H1 (cell line): ENCODE data around the gene PIGA. TPM values are rescaled to one million over a fixed set of nuclear protein-coding genes. Genes with fewer than 3 reads are reported as not detected.

Experiments
- CTCF ChIA-PET: fragments of 300-600 bp; sonication (Branson Sonifier 250); formaldehyde crosslinking; loops from one replicate; lab custom pipeline; 2021; ENCODE audit not compliant: partially characterized antibody; lab: Charles Lee
- POLR2A ChIA-PET: fragments of 300-600 bp; sonication (Branson Sonifier 250); formaldehyde crosslinking; loops from one replicate; lab custom pipeline; 2021; ENCODE audit warnings: inconsistent platforms; ENCODE audit not compliant: partially characterized antibody; lab: Charles Lee
- DNase-seq, 2 experiments: peaks; one replicate each; pipeline versions ENCODE4 v3.0.0 to v3.0.0-alpha.2; 2010 to 2022; ENCODE audit warnings: low spot score in 2 of 2, low read depth in 1 of 2, mixed read lengths in 1 of 2
- FAIRE-seq: peaks from 2 replicates; lab custom pipeline; 2011; peaks lifted over from hg19 to GRCh38; lab: Jason Lieb, UNC
- H2AFZ ChIP-seq: 2 replicates; pipeline ENCODE4 v1.8.1; 2012; ENCODE audit warnings: low read length, inconsistent platforms
- H2AK5ac ChIP-seq: 2 replicates; pipeline ENCODE4 v1.6.1; 2013; ENCODE audit warnings: low read depth, low read length
- H2BK120ac ChIP-seq: replicated peaks from 2 replicates; pipeline ENCODE3; 2013; ENCODE audit warnings: low read depth, low read length, inconsistent platforms
- H2BK12ac ChIP-seq: 2 replicates; pipeline ENCODE4 v1.6.1; 2013; ENCODE audit warnings: low read depth, low read length
- H2BK15ac ChIP-seq: 2 replicates; pipeline ENCODE4 v1.6.1; 2013; ENCODE audit warnings: low read length
- H2BK20ac ChIP-seq: 2 replicates; pipeline ENCODE4 v1.6.1; 2013; ENCODE audit warnings: low read length
- H2BK5ac ChIP-seq: 2 replicates; pipeline ENCODE4 v1.6.1; 2013; ENCODE audit warnings: low read depth, low read length
- H3K14ac ChIP-seq: 2 replicates; pipeline ENCODE4 v1.6.1; 2013; ENCODE audit warnings: inconsistent platforms; ENCODE audit not compliant: insufficient read length
- H3K18ac ChIP-seq: 2 replicates; pipeline ENCODE4 v1.6.1; 2013; ENCODE audit warnings: low read length; ENCODE audit errors: extremely low read depth
- H3K23ac ChIP-seq: 2 replicates; pipeline ENCODE4 v1.6.1; 2013; ENCODE audit warnings: inconsistent platforms; ENCODE audit not compliant: insufficient read length
- H3K23me2 ChIP-seq: 2 replicates; pipeline ENCODE4 v1.6.1; 2013; ENCODE audit warnings: low read depth, low read length
- H3K27ac ChIP-seq: 2 replicates; pipeline ENCODE4 v1.6.1; 2011; ENCODE audit warnings: low read depth, low read length, inconsistent platforms
- H3K27me3 ChIP-seq, 4 experiments: replicated peaks in 1 of 4; 1 replicate in 1 of 4; 2 replicates in 3 of 4; pipeline versions ENCODE4 v1.6.1 to v1.8.1; 2011 to 2013; ENCODE audit warnings: low read length in 3 of 4, mild to moderate bottlenecking in 3 of 4, inconsistent platforms in 2 of 4, mixed read lengths in 2 of 4, moderate library complexity in 1 of 4; ENCODE audit not compliant: control insufficient read depth in 3 of 4, insufficient read depth in 3 of 4; ENCODE audit errors: extremely low read depth in 1 of 4
- H3K36me3 ChIP-seq, 4 experiments: 2 replicates each; pipeline versions ENCODE4 v1.6.1 to v1.8.1; 2011 to 2013; ENCODE audit warnings: mild to moderate bottlenecking in 4 of 4, low read length in 3 of 4, moderate library complexity in 2 of 4, control low read depth in 1 of 4, inconsistent platforms in 1 of 4; ENCODE audit not compliant: insufficient read depth in 4 of 4, control insufficient read depth in 2 of 4
- H3K4ac ChIP-seq: replicated peaks from 2 replicates; pipeline ENCODE3; 2013; ENCODE audit warnings: low read length, low read depth, mixed read lengths, inconsistent platforms; ENCODE audit not compliant: insufficient read length
- H3K4me1 ChIP-seq, 4 experiments: replicated peaks in 1 of 4; 1 replicate in 1 of 4; 2 replicates in 3 of 4; pipeline versions ENCODE4 v1.6.1 to v1.8.1; 2011 to 2013; ENCODE audit warnings: low read length in 3 of 4, inconsistent platforms in 2 of 4, mixed read lengths in 1 of 4; ENCODE audit not compliant: insufficient read depth in 4 of 4, control insufficient read depth in 3 of 4
- H3K4me2 ChIP-seq, 2 experiments: 2 replicates each; pipeline versions ENCODE4 v1.6.1 to v1.8.1; 2011 to 2013; ENCODE audit warnings: low read depth in 2 of 2, low read length in 2 of 2, control low read depth in 1 of 2, inconsistent platforms in 1 of 2, mild to moderate bottlenecking in 1 of 2; ENCODE audit not compliant: insufficient read depth in 1 of 2
- H3K4me3 ChIP-seq, 4 experiments: fragments of 200-600, 300-600 bp in 1 of 4; sonication (generic), shearing (Covaris generic), sonication (Bioruptor Twin) in 1 of 4; 2 replicates each; pipeline versions ENCODE4 v1.5.1 to v1.8.1; 2011 to 2016; ENCODE audit warnings: low read length in 4 of 4, low read depth in 3 of 4, control low read depth in 2 of 4, inconsistent platforms in 2 of 4, mild to moderate bottlenecking in 2 of 4, mixed read lengths in 1 of 4, moderate library complexity in 1 of 4; ENCODE audit not compliant: insufficient read depth in 2 of 4; ENCODE audit errors: extremely low read depth in 1 of 4
- H3K56ac ChIP-seq: replicated peaks from 2 replicates; pipeline ENCODE3; 2013; ENCODE audit warnings: low read depth, mild to moderate bottlenecking, mixed read lengths, low read length, inconsistent platforms; ENCODE audit not compliant: insufficient read length
- H3K79me1 ChIP-seq: 2 replicates; pipeline ENCODE4 v1.6.1; 2013; ENCODE audit warnings: low read depth, low read length, control low read depth
- H3K79me2 ChIP-seq, 2 experiments: 2 replicates each; pipeline versions ENCODE4 v1.6.1 to v1.8.1; 2012 to 2013; ENCODE audit warnings: low read length in 2 of 2, mild to moderate bottlenecking in 2 of 2, inconsistent platforms in 1 of 2; ENCODE audit not compliant: insufficient read depth in 2 of 2, control insufficient read depth in 1 of 2
- H3K9ac ChIP-seq, 4 experiments: replicated peaks in 1 of 4; 1 replicate in 1 of 4; 2 replicates in 3 of 4; pipeline versions ENCODE4 v1.6.1 to v1.8.1; 2011 to 2013; ENCODE audit warnings: low read depth in 3 of 4, low read length in 3 of 4, control low read depth in 2 of 4, mild to moderate bottlenecking in 2 of 4, moderate library complexity in 2 of 4, inconsistent platforms in 1 of 4; ENCODE audit errors: extremely low read depth in 1 of 4
- H3K9me3 ChIP-seq, 2 experiments: 2 replicates each; pipeline versions ENCODE4 v1.6.1 to v1.8.1; 2012 to 2013; ENCODE audit warnings: mild to moderate bottlenecking in 2 of 2, moderate library complexity in 2 of 2, control low read depth in 1 of 2, inconsistent platforms in 1 of 2, low read depth in 1 of 2, low read length in 1 of 2, mixed read lengths in 1 of 2; ENCODE audit not compliant: insufficient read depth in 2 of 2
- H4K20me1 ChIP-seq, 2 experiments: replicated peaks in 1 of 2; 2 replicates each; pipeline versions ENCODE3 to v1.8.1; 2011 to 2013; ENCODE audit warnings: inconsistent platforms in 2 of 2, low read length in 2 of 2, mild to moderate bottlenecking in 1 of 2; ENCODE audit not compliant: insufficient read depth in 2 of 2, control insufficient read depth in 1 of 2
- H4K5ac ChIP-seq: 2 replicates; pipeline ENCODE4 v1.6.1; 2013; ENCODE audit warnings: low read length, low read depth, mixed read lengths, inconsistent platforms; ENCODE audit not compliant: insufficient read length
- H4K8ac ChIP-seq: 2 replicates; pipeline ENCODE4 v1.8.0; 2013; ENCODE audit warnings: mild to moderate bottlenecking, moderate library complexity, low read length, inconsistent platforms; ENCODE audit not compliant: insufficient read depth; ENCODE audit errors: extremely low read depth
- H4K91ac ChIP-seq: replicated peaks from 2 replicates; pipeline ENCODE3; 2013; ENCODE audit warnings: low read length, mixed read lengths, inconsistent platforms; ENCODE audit not compliant: insufficient read length
- CEBPB ChIP-seq: IDR thresholded peaks from 2 replicates; pipeline ENCODE4 v1.6.1; 2012; ENCODE audit warnings: low read depth, low read length
- CHD1 ChIP-seq: IDR thresholded peaks from 2 replicates; pipeline ENCODE4 v1.6.1; 2012; ENCODE audit warnings: low read depth, low read length, improper control_type of control experiment
- CREB1 ChIP-seq: IDR thresholded peaks from 2 replicates; pipeline ENCODE4 v1.6.1; 2012; ENCODE audit warnings: inconsistent platforms
- CTCF ChIP-seq, 3 experiments: IDR thresholded peaks; 1 replicate in 2 of 3; 2 replicates in 1 of 3; pipeline versions ENCODE4 v1.5.1 to v1.6.1; 2011; ENCODE audit warnings: low read length in 3 of 3, mild to moderate bottlenecking in 3 of 3, inconsistent platforms in 2 of 3, low read depth in 1 of 3, moderate library complexity in 1 of 3; ENCODE audit not compliant: insufficient read depth in 1 of 3; ENCODE audit errors: control extremely low read depth in 1 of 3
- KDM5A ChIP-seq: fragments of 200-600 bp; IDR thresholded peaks from 2 replicates; pipeline ENCODE4 v1.7.1; 2012; ENCODE audit warnings: mild to moderate bottlenecking, low read length, inconsistent platforms, mixed read lengths
- POLR2AphosphoS5 ChIP-seq: IDR thresholded peaks from 2 replicates; pipeline ENCODE4 v1.6.1; 2011; ENCODE audit warnings: low read depth, low read length
- RAD21 ChIP-seq, 2 experiments: IDR thresholded peaks in 1 of 2; conservative IDR thresholded peaks in 1 of 2; 2 replicates each; pipeline ENCODE4 v1.6.1; 2011; ENCODE audit warnings: low read depth in 2 of 2, low read length in 2 of 2, improper control_type of control experiment in 1 of 2, inconsistent platforms in 1 of 2, mild to moderate bottlenecking in 1 of 2, moderate library complexity in 1 of 2
- SAP30 ChIP-seq: fragments of 300-600 bp; sonication (generic); IDR thresholded peaks from 2 replicates; pipeline ENCODE4 v1.7.1; 2012; ENCODE audit warnings: low read length, moderate library complexity, mild to moderate bottlenecking, inconsistent platforms; ENCODE audit not compliant: insufficient read depth, insufficient replicate concordance
- SP4 ChIP-seq: IDR thresholded peaks from 2 replicates; pipeline ENCODE4 v1.6.1; 2012; ENCODE audit warnings: low read length, inconsistent platforms
- WGBS, 2 experiments: shearing (Covaris generic) in 1 of 2; methylation state at CpG; one replicate each; pipeline versions ENCODE4 v1.1.6 to v1.1.7; 2013 to 2015; ENCODE audit warnings: low lambda C conversion rate in 2 of 2, mixed read lengths in 2 of 2, inconsistent platforms in 1 of 2, low coverage in 1 of 2, missing lambda C conversion rate in 1 of 2; ENCODE audit not compliant: insufficient replicate concordance in 2 of 2, insufficient coverage in 1 of 2, insufficient read length in 1 of 2; ENCODE audit errors: extremely low coverage in 1 of 2, missing lambda C conversion rate in 1 of 2; 5-methylcytosine and 5-hydroxymethylcytosine counted together
- polyA plus RNA-seq, 7 experiments: library from polyadenylated mRNA; depleted of rRNA in 3 of 7; stranded (reverse) in 5 of 7; unstranded in 2 of 7; fragments of >200 nt in 5 of 7; fragments of 200-250 nt in 2 of 7; gene quantifications; 1 replicate in 5 of 7; 2 replicates in 1 of 7; 4 replicates in 1 of 7; pipeline versions ENCODE4 v1.2.1 to v1.2.3, GENCODE V29; 2011 to 2013; ENCODE audit warnings: missing spikeins in 2 of 7, mixed read lengths in 2 of 7
- total RNA-seq: library from RNA; stranded (reverse); fragmentation: NEBNext Ultra II Directional; extraction: Animal tissue kit (Norgen Biotek cat#: 25700); gene quantifications from 2 replicates; pipeline ENCODE4 v1.2.1, GENCODE V29; 2021

Gene PIGA
- total and polyA plus RNA-seq, 2 of the 8 experiments (the other 6 are each of a cell fraction or from before 2014, with no cell fraction given) = 5.0 to 13.4 TPM

GRCh38 chrX:15384304-15384703 is 49.0 kb upstream of the PIGA start, which contains the start of gene VEGFD:
VEGFD (minus strand) TSS chrX:15384413; CDS start chrX:15383946, 467 bp downstream.
- Histone ChIP-seq H3K23ac (no peak within 1 kb of the TSS), H3K4me1 (peaks cover 0 to 2% (median 0%) of the 10 kb centered on the region in 4 experiments; a peak in 1 of 7 replicates), H4K8ac (no peak within 1 kb of the TSS), H3K4me2 (peak within 1 kb of the TSS in 1 of 2 experiments; percentile 7; a peak in 1 of 4 replicates), H2AK5ac (no peak within 1 kb of the TSS), H3K9me3 (no peaks in the 10 kb centered on the region), H3K56ac (no peak within 1 kb of the TSS), H3K4ac (no peak within 1 kb of the TSS), H2BK5ac (no peak within 1 kb of the TSS), H4K20me1 (no peaks in the 10 kb centered on the region), H3K4me3 (no peak within 1 kb of the TSS), H4K5ac (no peak within 1 kb of the TSS), H2AFZ (no peak within 1 kb of the TSS), H3K79me2 (no peaks in the 10 kb centered on the region), H2BK15ac (no peak within 1 kb of the TSS), H3K14ac (no peak within 1 kb of the TSS), H3K27me3 (no peaks in the 10 kb centered on the region), H4K91ac (no peak within 1 kb of the TSS), H2BK12ac (no peak within 1 kb of the TSS)
- CTCF ChIA-PET = interaction anchor here (0.9 to 3.8 kb wide), 5 partner anchors 8 to 83 kb away, joined by 3 to 13 read pairs (median 6); no protein-coding TSS in a partner anchor
- POLR2A ChIA-PET = no interaction called here
- 44% methylated on average over 2 of the region's 2 CpGs; no CpG with 5 or more reads in 1 of the 2 experiments for WGBS, 2 experiments
- TF ChIP-seq RAD21 (IDR thresholded peaks at IDR 0.05 in 1 of 2, conservative IDR thresholded peaks at IDR 0.05 in 1 of 2; ENCODE audit: low read depth in 2 of 2, low read length in 2 of 2) (no peak), SAP30 (no peak), KDM5A (no peak), CREB1 (no peak), CEBPB (0 out of 2 replicates have a peak, but pooled peaks have one; percentile 22), SP4 (no peak), CTCF (IDR thresholded peaks at IDR 0.05; ENCODE audit: control extremely low read depth in 1 of 3, insufficient read depth in 1 of 3, low read depth in 1 of 3, low read length in 3 of 3) (no peak), CHD1 (no peak), POLR2AphosphoS5 (no peak)
- TF ChIP-seq, all 59 proteins: peak for 1
- H3K79me1 ChIP-seq = no peaks in the 10 kb centered on the region
- DNase-seq (no peak), FAIRE-seq (no peak)
- no peak within 1 kb of the TSS for H3K18ac ChIP-seq
- no peaks in the 10 kb centered on the region for H3K36me3 ChIP-seq
- H2BK20ac ChIP-seq = no peak within 1 kb of the TSS
- H3K9ac ChIP-seq = no peak within 1 kb of the TSS
- H3K23me2 ChIP-seq = no peaks in the 10 kb centered on the region
- no peak within 1 kb of the TSS for H3K27ac ChIP-seq
- H2BK120ac ChIP-seq = no peak within 1 kb of the TSS
